A549 (cell line): ENCODE measurements around the gene SLC38A3. TPM values are rescaled to one million over a fixed set of nuclear protein-coding genes. Genes with fewer than 3 reads are reported as not detected.
A peak's percentile ranks its signal among the peaks of the same experiment; 100 is the strongest.
"Not testable (repeated sequence)": the region's sequence is repeated elsewhere in the genome, so short reads cannot be mapped to it uniquely, and the experiment has no call there.

Source experiments
- ATAC-seq, 2 experiments: fragments of 200-7000 bp in 1 of 2; fragments of >200 bp in 1 of 2; cut with Nextera tagmentation in 1 of 2; cut with Tn5 transposase in 1 of 2; 3 replicates each; pipeline versions ENCODE4 v1.8.0 to v1.9.1; 2018 to 2020; ENCODE audit warnings: mild to moderate bottlenecking in 1 of 2, moderate library complexity in 1 of 2
- CTCF ChIA-PET: fragments of 300-600 bp; sonication (Branson Sonifier 250); formaldehyde crosslinking; extraction: SDS; loops from one replicate; lab custom pipeline; 2021; ENCODE audit warnings: antibody characterized with exemption, inconsistent platforms; lab: Yijun Ruan, JAX
- POLR2A ChIA-PET: fragments of 350-600 bp; formaldehyde crosslinking; extraction: SDS; loops from one replicate; lab custom pipeline; 2021; ENCODE audit warnings: antibody characterized with exemption, inconsistent platforms; lab: Yijun Ruan, JAX
- DNase-seq, 2 experiments: peaks; one replicate each; pipeline versions ENCODE4 v3.0.0 to v3.0.0-alpha.2; 2011 to 2016; ENCODE audit warnings: low read depth in 1 of 2, low spot score in 1 of 2
- FAIRE-seq: peaks from 2 replicates; lab custom pipeline; 2011; peaks lifted over from hg19 to GRCh38; lab: Jason Lieb, UNC
- H3K27ac ChIP-seq, 2 experiments: fragments of >200 bp; sonication (Bioruptor Twin); formaldehyde crosslinking; 3 replicates each; pipeline ENCODE4 v1.5.1; 2016 to 2017
- H3K4me1 ChIP-seq: fragments of >200 bp; sonication (Bioruptor Twin); formaldehyde crosslinking; 3 replicates; pipeline ENCODE4 v1.6.1; 2016
- H3K4me2 ChIP-seq: fragments of >200 bp; sonication (Bioruptor Twin); formaldehyde crosslinking; 3 replicates; pipeline ENCODE4 v1.6.1; 2016
- H3K4me3 ChIP-seq: fragments of >200 bp; sonication (Bioruptor Twin); formaldehyde crosslinking; 3 replicates; pipeline ENCODE4 v1.5.1; 2016
- H3K9me3 ChIP-seq: fragments of >200 bp; sonication (Bioruptor Twin); formaldehyde crosslinking; 3 replicates; pipeline ENCODE4 v1.6.1; 2016
- BHLHE40 ChIP-seq: IDR thresholded peaks from 2 replicates; pipeline ENCODE4 v1.6.1; 2012; ENCODE audit warnings: low read depth, low read length, inconsistent platforms
- CHD2 ChIP-seq: fragments of 150-350 bp; IDR thresholded peaks from 2 replicates; pipeline ENCODE4 v1.6.1; 2014; ENCODE audit warnings: low read length; ENCODE audit not compliant: partially characterized antibody
- CHD4 ChIP-seq: fragments of 200-600 bp; sonication (generic); IDR thresholded peaks from 2 replicates; pipeline ENCODE4 v1.6.1; 2016; ENCODE audit warnings: antibody characterized with exemption, mild to moderate bottlenecking, borderline replicate concordance
- EHF ChIP-seq: fragments of 250-450 bp; sonication (Bioruptor Pico); IDR thresholded peaks from 2 replicates; pipeline ENCODE4 v1.5.0; 2020; ENCODE audit warnings: mild to moderate bottlenecking
- EHMT2 ChIP-seq: fragments of 200-600 bp; sonication (generic); IDR thresholded peaks from 2 replicates; pipeline ENCODE4 v1.6.1; 2016; ENCODE audit warnings: antibody characterized with exemption, low read depth, mild to moderate bottlenecking, moderate library complexity
- GATA3 ChIP-seq: IDR thresholded peaks from 2 replicates; pipeline ENCODE4 v1.6.1; 2012; ENCODE audit warnings: borderline replicate concordance
- HDAC2 ChIP-seq: fragments of 200-600 bp; sonication (generic); IDR thresholded peaks from 2 replicates; pipeline ENCODE4 v1.6.1; 2016
- HEYL ChIP-seq: fragments of 250-450 bp; sonication (Bioruptor Pico); IDR thresholded peaks from 2 replicates; pipeline ENCODE4 v1.8.0; 2021; ENCODE audit warnings: mild to moderate bottlenecking, moderate library complexity
- HOXA7 ChIP-seq: fragments of 250-450 bp; sonication (Bioruptor Pico); IDR thresholded peaks from 2 replicates; pipeline ENCODE4 v1.5.0; 2020; ENCODE audit warnings: mild to moderate bottlenecking, moderate library complexity
- HOXB13 ChIP-seq: fragments of 250-450 bp; sonication (Bioruptor Pico); IDR thresholded peaks from 2 replicates; pipeline ENCODE4 v1.5.0; 2020; ENCODE audit warnings: low read depth, mild to moderate bottlenecking, moderate library complexity
- HOXB5 ChIP-seq: fragments of 250-450 bp; sonication (Bioruptor Pico); IDR thresholded peaks from 2 replicates; pipeline ENCODE4 v1.5.0; 2020; ENCODE audit warnings: mild to moderate bottlenecking, moderate library complexity
- KDM5A ChIP-seq: fragments of 200-600 bp; sonication (generic); IDR thresholded peaks from 2 replicates; pipeline ENCODE4 v1.6.1; 2016; ENCODE audit warnings: antibody characterized with exemption, mild to moderate bottlenecking
- MAFK ChIP-seq: fragments of 450-650 bp; IDR thresholded peaks from 2 replicates; pipeline ENCODE4 v1.6.1; 2014; ENCODE audit not compliant: partially characterized antibody
- NPAS2 ChIP-seq: fragments of 250-450 bp; sonication (Bioruptor Pico); IDR thresholded peaks from 2 replicates; pipeline ENCODE4 v1.8.0; 2022; ENCODE audit warnings: mild to moderate bottlenecking, moderate library complexity, borderline replicate concordance
- NR3C1 ChIP-seq: fragments of >200 bp; sonication (Bioruptor Twin); formaldehyde crosslinking; IDR thresholded peaks from 3 replicates; pipeline ENCODE4 v1.6.1; 2017
- PHF8 ChIP-seq: fragments of 200-600 bp; sonication (generic); IDR thresholded peaks from 2 replicates; pipeline ENCODE4 v1.6.1; 2016; ENCODE audit warnings: low read depth, mild to moderate bottlenecking, antibody characterized with exemption, moderate library complexity, borderline replicate concordance
- POLR2A ChIP-seq: IDR thresholded peaks from 2 replicates; pipeline ENCODE4 v1.6.1; 2012; ENCODE audit warnings: mild to moderate bottlenecking, low read length
- POLR2AphosphoS2 ChIP-seq: conservative IDR thresholded peaks from 2 replicates; pipeline ENCODE4 v1.6.1; 2012; ENCODE audit warnings: low read length, improper control_type of control experiment, inconsistent platforms
- RAD21 ChIP-seq, 2 experiments: fragments of >200 bp in 1 of 2; sonication (Bioruptor Twin) in 1 of 2; formaldehyde crosslinking in 1 of 2; IDR thresholded peaks in 1 of 2; conservative IDR thresholded peaks in 1 of 2; 2 replicates in 1 of 2; 3 replicates in 1 of 2; pipeline ENCODE4 v1.6.1; 2012 to 2018; ENCODE audit warnings: inconsistent platforms in 1 of 2
- RCOR1 ChIP-seq: fragments of 150-350 bp; IDR thresholded peaks from 2 replicates; pipeline ENCODE4 v1.6.1; 2014; ENCODE audit warnings: antibody characterized with exemption, low read length, low read depth
- RNF2 ChIP-seq: fragments of 200-600 bp; sonication (generic); IDR thresholded peaks from 2 replicates; pipeline ENCODE4 v1.6.1; 2016; ENCODE audit warnings: low read depth, mild to moderate bottlenecking, antibody characterized with exemption, moderate library complexity, borderline replicate concordance
- SMC3 ChIP-seq: fragments of >200 bp; sonication (Bioruptor Twin); formaldehyde crosslinking; IDR thresholded peaks from 3 replicates; pipeline ENCODE4 v1.6.1; 2018; ENCODE audit warnings: inconsistent platforms
- SREBF2 ChIP-seq: fragments of 450-650 bp; IDR thresholded peaks from 2 replicates; pipeline ENCODE4 v1.6.1; 2014; ENCODE audit warnings: mild to moderate bottlenecking, moderate library complexity
- TFCP2L1 ChIP-seq: fragments of 250-450 bp; sonication (Bioruptor Pico); IDR thresholded peaks from 2 replicates; pipeline ENCODE4 v1.5.0; 2021; ENCODE audit warnings: mild to moderate bottlenecking
- ZSCAN20 ChIP-seq: fragments of 250-450 bp; sonication (Bioruptor Pico); IDR thresholded peaks from 2 replicates; pipeline ENCODE4 v1.8.0; 2022; ENCODE audit warnings: mild to moderate bottlenecking, moderate library complexity
- WGBS: methylation state at CpG from one replicate; pipeline ENCODE4 v1.1.6; 2017; ENCODE audit errors: missing lambda C conversion rate; 5-methylcytosine and 5-hydroxymethylcytosine counted together
- polyA plus RNA-seq, 4 experiments: library from polyadenylated mRNA; depleted of rRNA in 3 of 4; stranded (reverse); fragments of >200 nt; fragmentation: RNase III in 1 of 4; extraction: RNeasy Plus Mini Kit Qiagen cat#74134 plus additional on column Dnase treatment in 1 of 4; gene quantifications; 2 replicates in 3 of 4; 3 replicates in 1 of 4; pipeline ENCODE4 v1.2.3, GENCODE V29; 2011 to 2017
- TF ChIP-seq, protein P1 (sequence below): IDR thresholded peaks from 2 replicates; pipeline ENCODE4 v1.6.1; 2012
- TF ChIP-seq, protein P2 (sequence below): fragments of 250-450 bp; sonication (Bioruptor Pico); IDR thresholded peaks from 2 replicates; pipeline ENCODE4 v1.5.0; 2020; ENCODE audit warnings: low read depth, mild to moderate bottlenecking, moderate library complexity
- TF ChIP-seq, protein P3 (sequence below): fragments of >200 bp; sonication (Bioruptor Twin); formaldehyde crosslinking; IDR thresholded peaks from 3 replicates; pipeline ENCODE4 v1.5.1; 2016
- TF ChIP-seq, protein P4 (sequence below): fragments of 150-350 bp; IDR thresholded peaks from 2 replicates; pipeline ENCODE4 v1.6.1; 2014; ENCODE audit warnings: low read depth, mild to moderate bottlenecking, low read length
- TF ChIP-seq, protein P5 (sequence below): fragments of 250-450 bp; sonication (Bioruptor Pico); IDR thresholded peaks from 2 replicates; pipeline ENCODE4 v1.5.0; 2021; ENCODE audit warnings: mild to moderate bottlenecking, moderate library complexity, borderline replicate concordance
- TF ChIP-seq, protein P6 (sequence below): IDR thresholded peaks from 2 replicates; pipeline ENCODE4 v1.6.1; 2012
- TF ChIP-seq, protein P7 (sequence below): fragments of 450-650 bp; IDR thresholded peaks from 2 replicates; pipeline ENCODE4 v1.6.1; 2014; ENCODE audit warnings: antibody characterized with exemption

SLC38A3 gene
- polyA plus RNA-seq, 2 of the 4 experiments (the other 2 are of a cell fraction) = 0.05 TPM; not detected in 1

DNA sequence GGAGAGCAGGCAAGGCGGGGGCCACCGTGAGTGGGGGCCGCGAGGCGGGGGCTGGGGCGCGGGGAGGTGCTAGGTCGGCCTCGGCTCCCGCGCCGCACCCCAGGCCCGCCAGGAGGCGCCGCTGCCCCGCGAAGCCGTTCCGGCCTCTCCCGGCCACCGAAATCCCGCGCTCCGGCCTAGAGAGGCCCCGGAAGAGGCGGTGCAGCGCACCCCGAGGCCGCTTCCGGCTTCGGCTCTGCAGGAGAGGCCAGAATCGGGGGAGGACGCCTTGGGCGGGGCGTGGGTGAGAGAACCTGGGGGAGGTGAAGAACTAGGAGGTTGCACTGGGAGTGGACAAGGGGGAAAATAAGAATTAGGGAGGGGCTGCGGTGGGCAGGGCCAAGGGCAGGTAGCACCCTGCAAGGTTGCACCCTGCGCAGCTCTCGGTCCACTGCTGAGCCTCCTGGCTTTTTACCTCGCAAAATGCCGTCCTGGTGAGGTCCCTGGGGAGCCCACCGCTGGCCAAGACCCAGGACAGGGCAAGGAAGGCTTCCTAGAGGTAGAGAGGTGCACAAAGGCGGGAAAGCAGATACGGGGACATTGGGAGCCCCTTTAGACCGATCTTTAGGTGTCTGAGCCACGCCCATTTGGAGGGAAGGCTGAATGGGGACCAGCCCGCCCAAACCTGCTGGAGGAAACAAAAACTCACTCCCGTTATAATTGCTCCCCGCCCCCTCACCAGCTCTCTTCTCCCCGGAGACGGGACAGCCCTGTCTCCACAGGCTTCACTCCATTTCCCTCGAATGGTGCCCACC, 22.5 kb downstream of the SLC38A3 start (continued):
- TF ChIP-seq, protein P1, sequence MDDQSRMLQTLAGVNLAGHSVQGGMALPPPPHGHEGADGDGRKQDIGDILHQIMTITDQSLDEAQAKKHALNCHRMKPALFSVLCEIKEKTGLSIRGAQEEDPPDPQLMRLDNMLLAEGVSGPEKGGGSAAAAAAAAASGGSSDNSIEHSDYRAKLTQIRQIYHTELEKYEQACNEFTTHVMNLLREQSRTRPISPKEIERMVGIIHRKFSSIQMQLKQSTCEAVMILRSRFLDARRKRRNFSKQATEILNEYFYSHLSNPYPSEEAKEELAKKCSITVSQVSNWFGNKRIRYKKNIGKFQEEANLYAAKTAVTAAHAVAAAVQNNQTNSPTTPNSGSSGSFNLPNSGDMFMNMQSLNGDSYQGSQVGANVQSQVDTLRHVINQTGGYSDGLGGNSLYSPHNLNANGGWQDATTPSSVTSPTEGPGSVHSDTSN = no peak
- TF ChIP-seq NR3C1 (no peak), NPAS2 (CRISPR knock-in tag) (no peak), TFCP2L1 (no peak), PHF8 (no peak), HDAC2 (no peak), EHF (no peak), EHMT2 (no peak), HEYL (no peak), RAD21 (conservative IDR thresholded peaks at IDR 0.05 in 1 of 2, IDR thresholded peaks at IDR 0.05 in 1 of 2) (peak; percentile 68 to 94), ZSCAN20 (CRISPR knock-in tag) (no peak), CHD2 (no peak), HOXB13 (CRISPR knock-in tag) (no peak), KDM5A (peak; percentile 54; the same call in 1 of the 2 replicates), BHLHE40 (no peak), CHD4 (no peak), SMC3 (peak; percentile 97), RNF2 (no peak), GATA3 (no peak), SREBF2 (no peak), POLR2A (no peak; the same call in 1 of the 2 replicates), MAFK (no peak), HOXA7 (CRISPR knock-in tag) (no peak), POLR2AphosphoS2 (no peak), RCOR1 (no peak), HOXB5 (CRISPR knock-in tag) (no peak)
- TF ChIP-seq, protein P2, sequence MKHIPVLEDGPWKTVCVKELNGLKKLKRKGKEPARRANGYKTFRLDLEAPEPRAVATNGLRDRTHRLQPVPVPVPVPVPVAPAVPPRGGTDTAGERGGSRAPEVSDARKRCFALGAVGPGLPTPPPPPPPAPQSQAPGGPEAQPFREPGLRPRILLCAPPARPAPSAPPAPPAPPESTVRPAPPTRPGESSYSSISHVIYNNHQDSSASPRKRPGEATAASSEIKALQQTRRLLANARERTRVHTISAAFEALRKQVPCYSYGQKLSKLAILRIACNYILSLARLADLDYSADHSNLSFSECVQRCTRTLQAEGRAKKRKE (CRISPR knock-in tag) = no peak
- TF ChIP-seq, protein P3, sequence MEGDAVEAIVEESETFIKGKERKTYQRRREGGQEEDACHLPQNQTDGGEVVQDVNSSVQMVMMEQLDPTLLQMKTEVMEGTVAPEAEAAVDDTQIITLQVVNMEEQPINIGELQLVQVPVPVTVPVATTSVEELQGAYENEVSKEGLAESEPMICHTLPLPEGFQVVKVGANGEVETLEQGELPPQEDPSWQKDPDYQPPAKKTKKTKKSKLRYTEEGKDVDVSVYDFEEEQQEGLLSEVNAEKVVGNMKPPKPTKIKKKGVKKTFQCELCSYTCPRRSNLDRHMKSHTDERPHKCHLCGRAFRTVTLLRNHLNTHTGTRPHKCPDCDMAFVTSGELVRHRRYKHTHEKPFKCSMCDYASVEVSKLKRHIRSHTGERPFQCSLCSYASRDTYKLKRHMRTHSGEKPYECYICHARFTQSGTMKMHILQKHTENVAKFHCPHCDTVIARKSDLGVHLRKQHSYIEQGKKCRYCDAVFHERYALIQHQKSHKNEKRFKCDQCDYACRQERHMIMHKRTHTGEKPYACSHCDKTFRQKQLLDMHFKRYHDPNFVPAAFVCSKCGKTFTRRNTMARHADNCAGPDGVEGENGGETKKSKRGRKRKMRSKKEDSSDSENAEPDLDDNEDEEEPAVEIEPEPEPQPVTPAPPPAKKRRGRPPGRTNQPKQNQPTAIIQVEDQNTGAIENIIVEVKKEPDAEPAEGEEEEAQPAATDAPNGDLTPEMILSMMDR = peak; percentile 91
- TF ChIP-seq, protein P4, sequence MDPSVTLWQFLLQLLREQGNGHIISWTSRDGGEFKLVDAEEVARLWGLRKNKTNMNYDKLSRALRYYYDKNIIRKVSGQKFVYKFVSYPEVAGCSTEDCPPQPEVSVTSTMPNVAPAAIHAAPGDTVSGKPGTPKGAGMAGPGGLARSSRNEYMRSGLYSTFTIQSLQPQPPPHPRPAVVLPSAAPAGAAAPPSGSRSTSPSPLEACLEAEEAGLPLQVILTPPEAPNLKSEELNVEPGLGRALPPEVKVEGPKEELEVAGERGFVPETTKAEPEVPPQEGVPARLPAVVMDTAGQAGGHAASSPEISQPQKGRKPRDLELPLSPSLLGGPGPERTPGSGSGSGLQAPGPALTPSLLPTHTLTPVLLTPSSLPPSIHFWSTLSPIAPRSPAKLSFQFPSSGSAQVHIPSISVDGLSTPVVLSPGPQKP = no peak
- TF ChIP-seq, protein P5, sequence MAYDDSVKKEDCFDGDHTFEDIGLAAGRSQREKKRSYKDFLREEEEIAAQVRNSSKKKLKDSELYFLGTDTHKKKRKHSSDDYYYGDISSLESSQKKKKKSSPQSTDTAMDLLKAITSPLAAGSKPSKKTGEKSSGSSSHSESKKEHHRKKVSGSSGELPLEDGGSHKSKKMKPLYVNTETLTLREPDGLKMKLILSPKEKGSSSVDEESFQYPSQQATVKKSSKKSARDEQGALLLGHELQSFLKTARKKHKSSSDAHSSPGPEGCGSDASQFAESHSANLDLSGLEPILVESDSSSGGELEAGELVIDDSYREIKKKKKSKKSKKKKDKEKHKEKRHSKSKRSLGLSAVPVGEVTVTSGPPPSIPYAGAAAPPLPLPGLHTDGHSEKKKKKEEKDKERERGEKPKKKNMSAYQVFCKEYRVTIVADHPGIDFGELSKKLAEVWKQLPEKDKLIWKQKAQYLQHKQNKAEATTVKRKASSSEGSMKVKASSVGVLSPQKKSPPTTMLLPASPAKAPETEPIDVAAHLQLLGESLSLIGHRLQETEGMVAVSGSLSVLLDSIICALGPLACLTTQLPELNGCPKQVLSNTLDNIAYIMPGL (CRISPR knock-in tag) = no peak
- TF ChIP-seq, protein P6, sequence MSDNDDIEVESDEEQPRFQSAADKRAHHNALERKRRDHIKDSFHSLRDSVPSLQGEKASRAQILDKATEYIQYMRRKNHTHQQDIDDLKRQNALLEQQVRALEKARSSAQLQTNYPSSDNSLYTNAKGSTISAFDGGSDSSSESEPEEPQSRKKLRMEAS = peak; percentile 18; the same call in 1 of the 2 replicates
- TF ChIP-seq, protein P7, sequence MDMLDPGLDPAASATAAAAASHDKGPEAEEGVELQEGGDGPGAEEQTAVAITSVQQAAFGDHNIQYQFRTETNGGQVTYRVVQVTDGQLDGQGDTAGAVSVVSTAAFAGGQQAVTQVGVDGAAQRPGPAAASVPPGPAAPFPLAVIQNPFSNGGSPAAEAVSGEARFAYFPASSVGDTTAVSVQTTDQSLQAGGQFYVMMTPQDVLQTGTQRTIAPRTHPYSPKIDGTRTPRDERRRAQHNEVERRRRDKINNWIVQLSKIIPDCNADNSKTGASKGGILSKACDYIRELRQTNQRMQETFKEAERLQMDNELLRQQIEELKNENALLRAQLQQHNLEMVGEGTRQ = no peak

DNA sequence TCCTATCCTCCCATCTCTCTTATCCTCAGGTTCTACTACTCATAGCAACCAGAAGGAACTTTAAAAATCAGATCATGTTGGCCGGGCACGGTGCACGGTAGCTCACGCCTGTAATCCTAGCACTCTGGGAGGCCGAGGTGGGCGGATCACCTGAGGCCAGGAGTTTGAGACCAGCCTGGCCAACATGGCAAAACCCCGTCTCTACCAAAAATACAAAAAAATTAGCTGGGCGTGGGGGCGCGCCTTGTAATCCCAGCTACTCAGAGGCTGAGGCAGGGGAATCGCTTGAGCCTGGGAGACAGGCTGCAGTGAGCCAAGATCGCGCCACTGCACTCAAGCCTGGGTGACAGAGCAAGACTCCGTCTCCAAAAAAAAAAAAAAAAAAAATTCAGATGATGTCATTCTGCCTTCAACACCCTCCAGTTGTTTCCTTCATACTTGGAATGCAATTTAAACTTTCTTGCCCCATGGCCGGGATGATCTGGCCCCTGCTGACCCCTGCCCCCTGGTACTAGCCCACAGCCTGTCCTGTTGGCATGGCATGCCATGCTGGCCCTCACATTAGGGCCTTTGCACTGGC, 23.2 kb downstream of the SLC38A3 start:
- Histone ChIP-seq H3K4me3 (peak overlapping the region; percentile 59), H3K27ac (peak overlapping the region; percentile 80 to 97), H3K4me2 (peak overlapping the region; percentile 86)
- not testable (repeated sequence) for DNase-seq, H3K4me1 ChIP-seq, ATAC-seq, H3K9me3 ChIP-seq, FAIRE-seq
- POLR2A ChIA-PET = interaction anchor here (2.4 kb wide), 1 partner anchor 18 kb away, joined by 11 read pairs; no protein-coding TSS in a partner anchor
- CTCF ChIA-PET = interaction anchor here (0.6 to 25.9 kb wide), 11 partner anchors 10 to 198 kb away, joined by 3 to 550 read pairs (median 55); partner anchors contain the start of genes GNAI2, GNAT1, LSMEM2 and SEMA3B
- WGBS = 71% methylated on average over 15 of the region's 15 CpGs
